Omental fat pad (tissue), 4 donors: ENCODE data around the gene ZFAND3. TPM values are rescaled to one million over a fixed set of nuclear protein-coding genes. Genes with fewer than 3 reads are reported as not detected.
A peak's percentile ranks its signal among the peaks of the same experiment; 100 is the strongest.

Experiments
- ATAC-seq: fragments of 150-250 bp; one replicate; pipeline ENCODE4 v1.9.1; 2016; ENCODE audit warnings: mild to moderate bottlenecking, moderate library complexity; ENCODE audit not compliant: low FRiP score
- DNase-seq: peaks from one replicate; pipeline ENCODE4 v3.0.0-alpha.2; 2019; ENCODE audit warnings: low spot score
- CTCF ChIP-seq, 3 donors: fragments of 450-650 bp; IDR thresholded peaks; one replicate each; pipeline ENCODE4 v1.5.1; 2016 to 2017; ENCODE audit warnings: antibody characterized with exemption in 3 of 3, mild to moderate bottlenecking in 3 of 3, moderate library complexity in 2 of 3
- total RNA-seq, 4 donors: library from RNA; depleted of rRNA; stranded (reverse); fragments of >200 nt; gene quantifications; one replicate each; pipeline ENCODE4 v1.1.0, GENCODE V29; 2016

Gene ZFAND3
- total RNA-seq, 4 donors from 2014 or later = 28.8 to 43.8 (median 38.0) TPM

DNA sequence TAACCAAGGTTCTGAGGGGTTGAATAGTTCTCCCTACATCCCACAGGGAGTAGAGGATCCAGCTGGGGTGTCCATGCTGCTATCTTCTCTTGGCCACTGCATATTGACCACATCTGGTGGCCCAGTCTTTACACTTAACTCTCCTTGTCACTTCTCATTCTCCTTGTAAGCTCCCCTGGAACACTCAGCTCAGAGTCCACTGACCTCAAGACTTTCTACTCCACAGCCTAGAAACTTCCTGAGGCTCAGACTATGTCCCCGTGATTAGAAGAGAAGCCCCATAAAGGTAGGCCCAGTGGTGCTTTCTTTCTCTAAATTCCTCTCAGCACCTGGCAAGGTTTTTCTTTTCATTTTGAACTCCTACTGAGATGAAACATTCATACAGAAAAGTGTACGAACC lies 13.3 kb upstream of the ZFAND3 start:
- TF ChIP-seq CTCF (IDR thresholded peaks at IDR 0.05) = no peak
- DNase-seq = no peak
- no peak for ATAC-seq

- ATAC-seq (peak; percentile 55), DNase-seq (no peak)
Observed at GRCh38 chr6:37807656-37808055, 11.9 kb upstream of the ZFAND3 start.

DNA sequence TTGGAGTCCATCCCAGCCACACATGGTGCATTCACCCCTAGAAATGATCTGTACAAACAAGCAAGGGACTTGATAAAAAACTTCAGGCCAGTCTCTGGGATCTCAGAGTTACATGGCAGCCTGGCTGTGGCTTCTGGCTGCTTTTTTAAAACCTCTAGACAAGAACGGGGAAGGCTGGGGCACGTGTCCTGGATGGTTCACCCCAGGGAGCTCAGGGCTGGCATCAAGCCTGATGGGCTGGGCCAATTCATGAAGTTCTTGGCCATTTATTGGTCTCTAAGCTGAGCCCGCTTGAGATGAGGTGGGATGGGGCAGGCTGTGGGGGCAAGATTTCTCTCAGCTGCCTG lies 10.4 kb upstream of the ZFAND3 start:
- DNase-seq (no peak), ATAC-seq (no peak)
- no peak for TF ChIP-seq CTCF (IDR thresholded peaks at IDR 0.05)

More at GRCh38 chr6:37807656-37808055, 11.9 kb upstream of the ZFAND3 start:
- no peak for TF ChIP-seq CTCF (IDR thresholded peaks at IDR 0.05)

- no peak for DNase-seq
- TF ChIP-seq CTCF (IDR thresholded peaks at IDR 0.05) = no peak
- ATAC-seq = no peak
Observed at GRCh38 chr6:37812841-37813240, 6.7 kb upstream of the ZFAND3 start.

DNA sequence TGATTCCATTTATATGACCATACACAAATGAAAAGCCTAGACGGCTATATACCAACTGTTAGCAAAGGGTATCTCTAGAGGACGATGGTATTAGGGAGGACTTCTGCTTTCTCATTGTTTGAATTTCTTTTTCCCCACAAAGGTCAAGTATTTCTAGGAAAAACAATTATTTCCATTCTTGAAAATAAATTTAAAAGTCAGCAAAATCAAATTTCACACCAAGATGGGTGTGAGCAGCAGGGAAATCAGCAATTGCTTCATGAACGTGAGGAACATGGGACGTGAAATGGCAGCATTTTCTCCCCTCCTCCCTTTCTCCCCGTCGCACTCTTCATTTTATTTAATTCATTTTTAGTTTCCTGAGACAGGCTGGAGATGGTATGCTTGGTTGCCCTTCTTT lies 5.2 kb upstream of the ZFAND3 start:
- ATAC-seq (no peak), DNase-seq (no peak)
- no peak for TF ChIP-seq CTCF (IDR thresholded peaks at IDR 0.05)

DNA sequence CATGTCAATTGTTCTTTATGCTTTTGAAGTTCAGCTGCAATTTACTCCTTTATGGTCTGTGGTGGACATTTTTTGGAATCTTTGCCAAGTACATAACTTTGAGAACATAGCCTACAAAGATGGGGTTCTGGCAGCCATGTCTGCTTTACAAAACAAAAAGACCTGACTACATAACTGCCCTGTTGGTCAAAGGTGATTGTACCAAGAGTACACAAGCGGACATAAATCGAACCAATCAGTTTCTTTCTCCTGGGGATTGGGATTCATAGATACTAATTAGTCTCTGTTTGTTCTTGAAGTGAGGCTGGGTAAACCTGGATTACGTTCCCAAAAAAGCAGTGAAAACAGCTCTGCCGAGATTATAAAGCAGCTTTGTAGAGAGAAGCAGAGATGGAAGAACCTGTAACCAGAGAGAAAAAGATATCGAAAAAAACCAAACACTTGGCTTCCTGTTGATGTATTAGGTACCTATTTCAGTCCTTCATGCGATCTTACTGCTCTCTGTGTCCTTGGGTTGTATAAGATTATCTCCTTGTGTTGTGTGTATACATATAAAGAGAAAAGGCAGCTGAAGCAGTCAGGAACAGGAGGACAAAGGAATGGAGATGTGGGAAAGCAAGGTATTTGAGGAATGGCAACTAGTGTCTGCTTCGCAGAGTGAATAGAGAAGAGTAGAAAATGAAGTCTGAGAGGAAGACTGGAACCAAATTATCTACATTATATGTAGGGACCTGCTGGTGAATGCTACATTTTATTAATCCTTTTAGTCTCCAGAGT lies 2.7 kb upstream of the ZFAND3 start:
- ATAC-seq (no peak), DNase-seq (no peak)
- TF ChIP-seq CTCF (IDR thresholded peaks at IDR 0.05) = no peak

DNA sequence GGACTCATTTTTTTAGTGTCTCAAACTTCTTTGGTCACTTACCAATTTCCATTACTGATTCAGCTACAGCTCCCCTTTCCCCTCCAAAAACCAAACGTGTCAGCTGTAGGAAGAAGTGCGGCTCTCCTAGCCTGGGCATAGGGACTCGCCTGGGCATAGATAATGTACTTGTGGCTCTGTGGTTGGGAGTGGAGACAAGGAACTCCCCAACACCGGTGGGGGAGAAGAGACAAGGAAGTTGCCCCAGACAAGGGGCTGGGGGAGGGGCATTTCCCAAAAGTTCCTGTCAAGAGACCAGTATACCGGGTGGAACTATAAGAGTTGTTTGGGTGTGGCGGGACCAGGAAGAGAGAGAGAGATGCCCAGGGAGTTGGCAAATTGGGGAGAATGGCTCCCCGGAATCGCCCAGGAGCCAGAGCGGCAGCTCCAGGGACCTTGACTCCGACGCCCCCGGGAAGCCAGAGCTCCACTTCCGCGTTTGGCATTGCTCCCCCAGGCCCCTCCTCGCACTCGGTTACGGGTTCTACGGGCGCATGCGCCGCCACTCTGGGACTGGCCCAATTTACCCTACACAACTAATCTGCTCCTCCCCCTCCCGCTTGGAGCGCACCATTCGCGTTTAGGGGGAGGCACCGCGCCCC lies 871 bp upstream of the ZFAND3 start:
- DNase-seq (peak; percentile 83), ATAC-seq (peak; percentile 94)
- TF ChIP-seq CTCF (IDR thresholded peaks at IDR 0.05) = no peak
